NCI-H146 (cell line): Measurements from ENCODE around the gene CNMD.
"Not testable (repeated sequence)": the region's sequence is repeated elsewhere in the genome, so short reads cannot be mapped to it uniquely, and the experiment has no call there.

Experiments used
- DNase-seq: peaks from one replicate; lab custom pipeline; 2025; lab: John Stamatoyannopoulos, UW

Gene CNMD

DNA sequence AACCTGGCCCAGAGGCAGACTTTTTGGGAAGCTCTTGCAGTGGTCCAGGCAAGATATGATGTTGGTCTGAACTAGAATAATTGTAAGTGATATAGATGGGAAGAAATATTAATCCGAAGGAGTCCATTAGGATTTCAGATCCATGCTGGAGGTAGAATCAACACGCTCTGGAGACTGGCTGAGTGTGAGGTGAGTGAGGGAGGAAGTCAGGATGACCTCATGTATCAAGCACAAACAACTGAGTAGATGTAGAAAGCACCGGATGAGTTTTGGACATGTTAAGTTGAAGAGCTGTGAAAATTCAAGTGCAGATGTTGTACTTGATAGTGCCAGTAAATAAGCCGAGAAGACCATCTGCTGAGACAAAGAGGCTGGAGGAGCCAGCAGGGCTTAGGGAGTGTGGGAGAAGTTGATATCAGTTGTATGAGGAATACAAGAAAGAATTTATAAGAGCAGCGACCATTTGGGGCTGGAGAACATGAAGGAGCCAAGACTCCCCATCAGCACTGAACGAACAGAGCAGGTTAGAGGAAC is 5.3 kb upstream of the CNMD start:
- DNase-seq = no peak

DNA sequence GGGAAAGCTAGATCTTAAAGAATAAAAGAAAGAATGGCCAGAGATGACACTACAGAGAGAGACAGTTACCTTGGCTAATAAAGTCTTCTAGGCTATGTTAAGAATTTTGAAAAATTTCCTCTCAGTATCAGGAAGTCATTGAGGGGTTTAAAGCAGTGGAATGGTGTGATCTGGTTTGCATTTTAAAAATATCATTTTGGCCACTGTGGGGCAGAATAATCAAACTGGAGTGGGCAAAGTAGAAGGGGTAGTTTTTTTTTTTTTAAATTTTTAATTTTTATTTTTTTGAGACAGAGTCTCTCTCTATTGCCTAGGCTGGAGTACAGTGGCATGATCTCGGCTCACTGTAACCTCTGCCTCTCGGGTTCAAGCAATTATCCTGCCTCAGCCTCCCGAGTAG is 4.4 kb upstream of the CNMD start:
- DNase-seq = no peak

DNA sequence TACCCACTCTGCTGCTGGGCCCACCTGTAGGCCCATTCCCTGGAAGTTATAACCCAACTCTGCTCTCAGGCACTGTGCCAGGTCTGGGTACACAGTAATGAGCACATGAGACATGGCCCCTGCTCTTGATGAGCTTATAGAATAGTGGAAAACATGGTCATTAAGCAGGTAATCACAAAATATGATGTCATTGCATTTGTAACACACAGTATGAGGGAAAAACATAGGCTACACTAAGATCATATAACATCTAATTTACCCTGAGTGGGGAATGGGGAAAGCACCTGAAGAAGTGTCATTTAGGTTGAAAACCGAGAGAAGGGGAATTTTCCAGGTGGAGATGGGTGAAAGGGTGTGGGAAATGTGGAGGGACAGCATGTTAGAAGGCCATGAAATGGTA is 3.9 kb upstream of the CNMD start:
- DNase-seq = no peak

DNA sequence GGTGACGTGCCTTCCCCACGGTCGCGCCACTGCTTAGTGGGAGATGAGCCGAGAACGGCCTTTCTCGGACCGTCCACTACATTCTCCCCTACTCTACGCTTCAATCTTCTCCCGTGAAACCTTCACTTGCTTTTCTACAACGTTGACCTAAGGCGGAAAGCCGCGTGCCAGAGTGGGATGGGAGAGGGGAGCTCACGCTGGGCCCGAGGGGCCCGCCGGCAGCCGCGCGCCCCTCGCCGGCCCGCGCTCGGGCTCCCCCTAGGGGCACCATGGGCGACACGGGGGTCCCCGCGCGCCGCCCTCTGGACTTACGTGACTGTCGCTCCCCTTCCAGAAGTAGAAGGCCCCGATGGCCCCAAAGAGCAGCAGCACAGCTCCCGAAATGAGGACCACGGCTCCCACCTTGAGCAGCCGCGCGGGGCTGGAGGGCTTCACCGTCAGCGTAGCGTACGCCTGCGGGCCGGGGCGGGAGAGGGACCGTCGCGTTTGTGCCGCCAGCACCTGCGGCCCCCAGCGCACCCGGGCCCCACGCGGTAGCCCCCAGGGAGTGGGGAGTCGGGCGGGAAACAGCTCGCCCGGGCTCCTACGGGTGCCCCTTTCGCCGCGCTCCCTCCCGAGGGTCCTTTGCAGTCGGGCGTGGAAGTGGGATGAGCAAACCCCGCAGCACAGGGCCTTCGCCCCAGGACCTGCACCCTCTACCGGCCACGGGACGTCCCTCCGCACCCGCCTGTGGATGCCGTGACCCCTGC is 727 bp downstream of the CNMD start:
- DNase-seq = peak; percentile 32

DNA sequence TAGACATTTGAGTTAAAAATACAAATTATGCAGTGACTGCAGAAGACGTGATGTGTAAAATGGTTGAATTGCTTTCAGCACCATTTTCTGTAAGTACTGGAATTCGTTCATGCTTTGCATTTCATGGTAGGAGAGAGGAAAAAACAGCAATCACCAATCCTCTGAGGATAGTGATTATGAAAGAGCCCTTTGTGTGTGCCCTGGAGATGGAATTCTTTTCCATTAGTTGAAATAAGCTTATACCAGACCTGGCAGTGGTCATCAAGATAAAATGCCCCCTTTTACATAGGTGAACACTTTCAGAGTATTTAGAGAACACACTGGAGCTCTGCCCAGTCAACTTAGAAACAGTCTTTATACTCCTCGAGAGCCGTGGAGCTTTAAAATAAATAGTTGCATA is 1.7 kb downstream of the CNMD start:
- DNase-seq = no peak

DNA sequence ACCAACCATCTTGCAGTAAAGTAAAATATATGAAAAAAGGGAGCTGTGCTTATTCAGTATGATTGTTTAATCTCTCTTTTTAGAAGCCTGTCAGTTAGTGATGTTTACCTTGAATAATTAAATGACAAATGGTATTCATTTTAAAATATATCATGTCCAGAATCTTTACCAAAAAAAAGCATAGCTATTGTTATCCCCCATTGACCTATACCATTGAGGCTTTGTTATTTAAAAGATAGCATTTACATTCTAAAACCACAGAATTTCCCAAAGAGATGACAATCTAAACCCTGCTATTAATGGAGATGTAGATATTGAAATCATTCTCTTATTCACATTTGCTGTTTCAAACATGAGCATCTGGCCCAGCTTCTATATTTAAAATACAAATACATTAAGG is 2.2 kb downstream of the CNMD start:
- DNase-seq = no peak

DNA sequence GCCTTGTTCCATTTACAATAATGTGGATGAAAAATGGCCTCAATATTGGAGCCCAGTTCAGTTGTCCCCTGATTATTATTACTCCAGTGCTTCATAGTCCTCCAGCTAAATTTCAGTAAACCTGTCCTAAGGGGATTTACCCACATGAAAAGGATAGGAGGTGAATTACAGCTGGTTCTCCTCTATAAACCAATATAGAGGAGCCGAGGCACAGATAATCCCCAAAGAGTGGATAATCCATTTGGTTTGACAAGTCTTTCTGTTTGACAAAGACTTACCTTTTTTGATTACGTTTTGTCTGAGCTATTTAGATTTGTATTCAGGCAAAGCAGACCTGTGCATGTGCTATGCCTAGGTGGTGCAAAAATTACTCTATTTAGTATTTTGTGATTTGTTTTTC is 2.7 kb downstream of the CNMD start:
- no peak for DNase-seq

DNA sequence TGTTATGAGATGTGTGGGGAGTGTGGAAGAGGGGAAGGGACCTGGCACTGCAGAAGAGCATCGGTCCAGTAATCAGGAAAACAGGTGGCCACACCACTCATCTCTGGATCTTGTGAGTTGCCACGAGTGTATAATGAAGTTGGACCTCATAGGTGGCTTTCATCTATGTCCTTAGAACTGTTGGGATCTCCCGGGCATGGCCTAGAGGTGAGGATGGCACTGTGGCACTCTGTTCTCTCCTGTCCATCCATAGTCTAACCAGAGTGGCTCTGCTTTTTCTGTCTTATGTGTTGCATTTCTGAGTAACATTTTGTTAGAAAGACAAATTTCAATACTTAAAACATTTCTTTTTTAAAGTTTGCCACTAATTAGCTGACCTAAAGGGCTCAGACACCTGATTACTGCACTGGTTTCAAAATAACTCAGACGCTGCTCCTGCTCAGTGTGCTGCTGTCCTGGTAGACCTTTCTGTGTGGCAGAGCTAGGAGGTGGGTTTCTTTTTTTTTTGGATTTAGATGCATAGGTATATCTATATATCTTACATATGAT is 5.5 kb downstream of the CNMD start:
- no peak for DNase-seq

DNA sequence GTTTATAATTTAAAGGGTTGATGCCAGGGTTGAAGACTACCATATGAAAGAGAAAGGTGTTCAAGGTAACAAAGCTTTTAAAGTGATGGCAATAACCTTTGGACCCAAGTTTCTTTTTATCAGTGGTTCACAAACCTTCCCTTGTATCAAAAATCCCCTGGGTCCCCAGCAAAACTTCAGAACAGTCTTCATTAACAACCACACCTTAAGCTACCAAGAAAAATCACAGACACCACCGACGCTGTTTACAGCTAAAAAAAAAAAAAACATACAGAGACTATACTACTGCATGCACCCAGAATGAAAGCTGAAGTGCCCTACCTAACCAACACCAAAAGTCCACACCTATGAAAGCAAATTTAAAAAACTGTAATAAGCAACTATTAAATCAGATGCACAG is 13.4 kb downstream of the CNMD start:
- no peak for DNase-seq

DNA sequence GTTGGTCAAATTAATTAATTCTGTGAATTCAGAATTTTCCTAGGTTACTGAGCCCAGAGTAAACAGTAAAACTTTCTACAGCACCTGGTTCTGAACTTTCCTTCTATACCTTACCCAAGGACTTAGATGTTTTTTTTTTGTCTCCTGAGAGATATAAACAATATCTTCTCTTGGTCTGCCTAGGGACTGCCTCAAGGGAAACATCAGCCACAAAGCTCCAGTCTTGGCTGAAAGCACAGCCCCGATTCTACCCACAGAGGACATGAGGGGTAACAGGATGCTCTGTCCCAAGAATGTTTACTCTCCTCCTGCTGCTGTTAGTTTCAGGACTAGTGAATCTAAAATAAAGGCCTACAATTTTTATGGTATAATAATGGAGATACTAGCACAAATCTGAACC is 14.3 kb downstream of the CNMD start:
- no peak for DNase-seq

DNA sequence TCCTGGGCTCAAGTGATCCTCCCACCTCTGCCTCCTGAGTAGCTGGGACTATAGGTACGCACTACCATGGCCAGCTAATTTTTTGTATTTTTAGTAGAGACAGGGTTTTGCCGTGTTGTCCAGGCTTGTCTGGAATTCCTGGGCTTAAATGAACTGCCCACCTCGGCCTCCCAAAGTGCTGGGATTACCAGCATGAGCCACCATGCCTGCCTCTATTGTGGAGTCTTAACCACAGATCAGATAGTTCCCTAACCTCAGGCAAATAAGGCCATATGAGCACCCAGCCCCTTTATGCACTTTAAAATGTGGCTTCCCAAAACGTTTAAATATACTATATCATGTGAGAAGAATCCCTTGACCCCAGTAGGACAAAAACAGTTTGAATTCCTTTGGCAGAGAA is 16.4 kb downstream of the CNMD start:
- DNase-seq = no peak

DNA sequence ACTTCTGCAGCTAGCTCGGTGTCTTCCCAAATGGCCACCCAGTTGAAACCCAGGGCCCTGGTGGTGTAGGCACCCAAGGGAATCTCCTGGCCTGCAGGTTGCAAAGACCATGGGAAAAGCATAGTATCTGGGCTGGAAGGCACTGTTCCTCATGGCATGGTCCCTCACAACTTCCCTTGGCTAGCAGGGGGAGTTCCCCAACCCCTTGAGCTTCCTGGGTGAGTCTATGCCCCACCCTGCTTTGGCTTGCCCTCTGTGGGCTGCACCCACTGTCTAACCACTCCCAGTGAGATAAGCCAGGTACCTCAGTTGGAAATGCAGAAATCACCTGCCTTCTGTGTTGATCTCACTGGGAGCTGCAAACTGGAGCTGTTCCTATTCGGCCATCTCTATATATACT is 18.3 kb downstream of the CNMD start:
- not testable (repeated sequence) for DNase-seq

DNA sequence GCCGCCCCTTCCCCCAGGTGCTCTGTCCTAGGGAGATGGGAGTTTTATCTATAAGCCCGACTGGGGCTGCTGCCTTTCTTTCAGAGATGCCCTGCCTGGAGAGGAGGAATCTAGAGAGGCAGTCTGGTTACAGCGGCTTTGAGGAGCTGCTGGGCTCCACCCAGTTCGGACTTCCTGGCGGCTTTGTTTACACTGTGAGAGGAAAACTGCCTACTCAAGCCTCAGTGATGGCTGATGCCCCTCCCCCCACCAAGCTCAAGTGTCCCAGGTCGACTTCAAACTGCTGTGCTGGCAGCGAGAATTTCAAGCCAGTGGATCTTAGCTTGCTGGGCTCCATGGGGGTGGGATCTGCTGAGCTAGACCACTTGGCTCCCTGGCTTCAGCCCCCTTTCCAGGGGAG is 18.7 kb downstream of the CNMD start:
- DNase-seq = not testable (repeated sequence)

DNA sequence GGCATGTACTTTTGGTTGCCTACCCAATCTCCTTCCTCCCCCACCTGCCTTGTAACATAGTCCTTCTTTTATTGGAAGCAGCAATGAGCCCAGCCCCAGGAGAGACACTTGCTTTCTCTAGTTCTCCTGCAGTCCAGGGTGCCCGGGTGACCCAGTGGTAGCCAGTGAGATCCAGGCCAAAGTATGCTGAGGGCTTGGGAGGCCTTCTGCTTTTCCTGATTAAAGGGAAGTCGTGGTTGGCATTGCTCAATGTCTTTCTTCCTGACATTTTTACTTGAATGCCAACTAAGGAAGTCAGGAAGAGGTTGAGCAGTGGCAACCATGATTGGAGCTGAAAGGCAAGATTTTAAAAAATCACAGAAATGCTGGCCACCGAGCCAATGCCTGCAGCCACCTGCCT is 25.7 kb downstream of the CNMD start:
- no peak for DNase-seq

DNA sequence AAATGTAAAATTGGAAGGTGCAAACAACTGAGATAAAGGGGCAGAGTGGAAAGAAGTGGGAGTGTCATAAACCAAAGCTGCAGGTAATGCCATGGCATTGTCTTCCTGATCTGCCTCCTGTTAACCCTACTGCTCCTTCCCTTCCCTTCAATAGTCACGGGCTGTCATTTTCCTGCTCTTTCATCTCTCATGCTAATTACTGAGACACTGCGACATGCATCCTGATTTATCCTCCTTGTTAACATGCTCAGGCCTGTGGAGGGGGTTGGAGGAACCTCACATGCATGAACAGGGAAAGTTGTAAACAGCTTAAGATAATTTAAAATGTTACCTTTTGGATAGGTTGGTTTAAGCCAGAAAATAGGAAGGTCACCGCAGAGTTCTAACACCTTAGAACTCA is 27.2 kb downstream of the CNMD start:
- peak; percentile 41 for DNase-seq

DNA sequence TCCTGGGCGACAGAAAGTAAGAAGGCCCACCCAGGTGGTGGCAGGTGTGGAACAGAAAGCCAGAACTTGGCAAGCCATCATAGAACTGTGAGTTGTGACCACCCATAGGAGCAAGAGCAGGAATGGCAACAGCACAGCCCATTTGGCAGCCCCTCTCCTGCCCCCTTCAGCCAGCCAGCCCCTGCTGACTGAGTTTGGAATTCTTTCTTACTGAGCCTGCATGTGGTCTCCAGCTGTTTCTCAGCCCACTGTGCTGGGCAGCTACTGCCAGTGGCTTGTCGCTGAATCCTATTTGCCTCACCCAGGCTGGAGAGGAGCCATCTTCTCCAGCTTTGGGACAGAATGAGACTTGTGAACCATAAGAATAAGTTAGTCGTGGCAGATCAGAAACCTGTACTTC is 28.3 kb downstream of the CNMD start:
- no peak for DNase-seq

DNA sequence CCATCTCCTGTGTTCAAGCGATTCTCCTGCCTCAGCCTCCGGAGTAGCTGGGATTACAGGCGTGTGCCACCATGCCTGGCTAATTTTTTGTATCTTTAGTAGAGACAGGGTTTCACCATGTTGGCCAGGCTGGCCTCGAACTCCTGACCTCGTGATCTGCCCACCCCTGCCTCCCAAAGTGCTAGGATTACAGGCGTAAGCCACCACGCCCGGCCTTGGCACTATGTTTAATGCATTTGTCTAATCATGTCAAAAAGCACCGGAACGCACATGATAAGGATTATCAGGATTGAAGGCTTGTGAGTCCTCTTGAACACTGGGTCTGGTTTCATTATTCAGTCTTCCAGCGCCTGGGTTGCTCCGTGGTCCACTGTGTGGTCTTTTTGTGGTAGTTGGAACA is 31.4 kb downstream of the CNMD start:
- not testable (repeated sequence) for DNase-seq

DNA sequence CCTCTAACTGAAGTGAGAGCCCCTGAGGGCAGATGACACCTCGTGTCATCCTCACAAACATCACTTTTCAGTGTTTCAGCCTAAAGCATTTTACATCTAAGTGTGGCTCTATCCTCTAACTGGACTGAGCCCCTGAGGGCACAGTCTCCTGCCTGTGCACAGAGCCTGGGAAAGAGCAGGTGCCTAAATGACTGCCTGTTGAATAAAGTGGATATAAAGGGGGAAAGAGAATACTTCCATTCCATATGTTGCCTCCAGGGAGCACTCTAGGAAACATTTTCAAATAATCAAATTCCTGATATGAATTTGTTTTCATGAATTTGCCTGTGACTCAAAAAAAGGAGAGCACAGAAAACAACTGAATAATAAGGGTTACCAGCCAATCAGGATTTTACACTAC is 32.2 kb downstream of the CNMD start:
- DNase-seq = peak; percentile 81

DNA sequence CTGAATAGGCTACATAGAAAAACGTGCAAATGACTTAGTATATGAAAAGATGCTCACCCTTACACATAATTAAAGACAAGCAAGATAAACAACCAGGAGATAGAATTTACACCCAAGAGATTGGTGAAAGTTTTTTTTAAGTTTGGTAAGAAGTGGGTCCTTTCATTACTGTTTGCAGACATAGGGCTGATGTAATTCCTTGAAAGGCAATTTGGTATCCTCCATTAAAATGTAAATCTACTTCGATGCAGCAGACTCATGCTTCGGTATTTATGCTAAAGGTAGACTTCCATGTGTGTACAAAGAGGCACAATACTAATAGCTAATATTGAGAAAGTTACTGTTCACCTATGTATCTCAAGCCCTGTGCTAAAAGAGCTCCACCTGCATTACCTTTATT is 33.5 kb downstream of the CNMD start:
- no peak for DNase-seq

DNA sequence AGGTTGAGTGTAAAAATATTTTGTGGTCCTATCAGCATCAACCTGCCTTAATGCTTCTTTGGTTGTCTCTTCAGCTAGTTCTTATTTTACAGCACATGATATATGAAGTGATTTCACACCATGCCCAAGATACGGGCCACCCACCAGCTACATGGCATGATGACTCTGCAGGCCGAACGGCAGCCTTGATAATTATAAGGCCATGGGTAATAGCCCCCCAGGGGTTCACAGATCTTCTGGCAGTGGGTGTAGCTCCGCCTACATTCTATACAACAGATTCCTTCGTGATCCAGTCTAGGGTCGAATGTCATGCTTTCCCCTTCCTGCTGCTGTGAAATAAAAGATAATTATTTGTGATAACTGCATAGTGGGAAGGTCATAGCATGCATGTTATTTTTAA is 36.1 kb downstream of the CNMD start:
- DNase-seq = peak; percentile 50

DNA sequence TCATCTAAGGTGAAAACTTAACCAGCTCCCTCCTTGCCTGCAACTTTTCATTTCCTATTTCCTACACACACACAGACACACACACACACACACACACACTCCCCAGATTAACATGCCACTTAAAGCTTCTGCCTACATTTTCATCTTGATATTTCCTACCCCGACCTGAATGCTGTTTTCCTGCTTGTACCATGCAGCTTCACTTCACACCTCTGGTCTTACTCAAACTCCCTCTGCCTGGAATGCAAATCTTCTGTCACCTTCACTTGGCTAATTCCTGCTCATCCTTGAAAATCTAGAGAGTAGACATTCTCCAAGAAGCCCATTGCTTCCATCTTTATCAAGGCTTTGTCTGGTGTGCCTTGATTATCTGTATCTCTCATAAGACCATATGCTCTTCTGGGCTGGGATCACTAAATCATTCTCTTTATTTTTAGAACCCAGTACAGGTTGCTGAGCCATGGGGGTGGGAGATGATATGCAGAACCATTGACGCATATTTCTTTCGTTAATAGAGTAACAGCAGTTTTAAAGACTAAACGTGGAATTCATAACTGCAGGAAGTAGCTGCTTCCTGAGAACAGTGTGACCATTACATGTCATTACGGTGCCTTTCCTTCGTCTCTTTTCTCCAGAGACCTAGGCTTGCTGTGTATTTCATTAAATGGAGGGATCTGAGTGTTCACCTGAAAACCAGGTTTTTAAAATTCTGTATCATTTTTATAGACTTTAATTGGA is 37.7 kb downstream of the CNMD start:
- no peak for DNase-seq

DNA sequence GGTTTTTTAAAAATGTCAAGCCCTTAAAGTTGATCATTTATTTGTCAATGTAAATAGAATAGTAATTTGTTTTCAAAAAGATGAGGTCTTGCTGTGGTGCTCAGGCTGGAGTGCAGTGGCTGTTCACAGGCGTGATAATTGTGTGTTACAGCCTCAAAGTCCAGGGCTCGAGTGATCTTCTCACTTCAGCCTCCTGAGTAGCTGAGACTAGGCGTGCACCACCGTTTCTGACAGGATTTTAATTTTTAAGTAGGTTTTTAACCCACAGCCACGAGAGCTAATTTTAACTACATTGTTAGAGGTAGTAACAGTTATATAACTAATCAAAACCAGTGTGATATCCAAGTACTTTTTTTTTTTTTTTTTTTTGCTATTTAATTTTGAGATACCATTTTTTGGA is 43.1 kb downstream of the CNMD start:
- no peak for DNase-seq

DNA sequence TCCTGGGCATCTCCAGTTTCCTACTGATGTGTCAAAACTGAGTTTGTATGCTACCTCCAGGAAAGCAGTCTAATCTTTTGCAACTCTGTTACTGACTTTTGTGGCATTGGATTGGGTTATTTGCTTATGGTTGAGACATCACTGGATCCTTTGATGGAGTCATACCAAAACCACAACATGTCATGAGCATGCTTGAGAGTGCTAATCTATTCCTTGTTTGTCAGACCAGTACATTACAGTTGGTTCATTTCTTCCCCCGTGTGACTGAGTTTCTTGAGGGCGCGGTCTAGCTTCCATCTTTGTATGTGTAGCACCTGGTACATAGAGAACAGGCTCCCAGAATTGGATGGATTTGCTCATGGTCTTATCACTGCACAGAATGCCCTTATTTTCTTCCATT is 43.8 kb downstream of the CNMD start:
- DNase-seq = no peak
